MG63 (cell line): ENCODE measurements around the gene PLXNC1. TPM values are rescaled to one million over a fixed set of nuclear protein-coding genes. Genes with fewer than 3 reads are reported as not detected.
A peak's percentile ranks its signal among the peaks of the same experiment; 100 is the strongest.

Experiments used
- DNase-seq: peaks from one replicate; pipeline ENCODE4 v3.0.0-alpha.2; 2020
- H3K27me3 ChIP-seq: fragments of 250-450 bp; sonication (Bioruptor Pico); 2 replicates; pipeline ENCODE4 v1.5.1; 2020; ENCODE audit warnings: mild to moderate bottlenecking, moderate library complexity
- H3K36me3 ChIP-seq: fragments of 250-450 bp; sonication (Bioruptor Pico); 2 replicates; pipeline ENCODE4 v1.5.1; 2020; ENCODE audit warnings: mild to moderate bottlenecking, moderate library complexity
- H3K4me3 ChIP-seq: fragments of 250-450 bp; sonication (Bioruptor Pico); 2 replicates; pipeline ENCODE4 v1.5.1; 2020; ENCODE audit warnings: mild to moderate bottlenecking, moderate library complexity
- H3K9me3 ChIP-seq: fragments of 250-450 bp; sonication (Bioruptor Pico); 2 replicates; pipeline ENCODE4 v1.5.1; 2020; ENCODE audit warnings: mild to moderate bottlenecking, moderate library complexity
- total RNA-seq: library from RNA; depleted of rRNA; stranded (reverse); fragments of >200 nt; shearing (Covaris generic); gene quantifications from 2 replicates; pipeline ENCODE4 v1.2.3, GENCODE V29; 2014; ENCODE audit warnings: low replicate concordance

PLXNC1 gene
- total RNA-seq, 1 experiment from 2014 or later: 0.16 TPM

DNA sequence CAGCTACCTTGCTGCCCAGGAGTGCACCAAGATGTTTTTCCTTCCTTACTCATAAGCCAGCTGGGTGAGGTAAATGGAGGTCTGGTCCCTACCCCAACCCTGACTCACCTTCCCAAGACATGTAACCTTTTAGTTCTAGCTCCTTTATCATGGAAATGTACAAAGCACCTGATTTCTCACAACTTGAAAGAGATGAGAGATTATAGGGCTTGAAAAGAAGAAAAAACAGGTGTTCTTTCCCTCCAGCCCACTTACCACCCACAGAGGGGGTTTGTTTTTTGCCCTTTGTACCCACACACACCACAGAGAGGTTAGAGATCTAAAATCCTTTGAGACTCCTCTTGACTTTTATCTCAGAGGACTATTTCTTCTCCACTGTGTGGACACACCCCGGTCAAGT is 21.1 kb downstream of the PLXNC1 start:
- no peak overlapping the region for H3K4me3 ChIP-seq
- H3K9me3 ChIP-seq: no peaks in the 10 kb centered on the region
- no peak for DNase-seq
- no peaks in the 10 kb centered on the region for H3K36me3 ChIP-seq
- peaks cover 19% of the 10 kb centered on the region for H3K27me3 ChIP-seq

DNA sequence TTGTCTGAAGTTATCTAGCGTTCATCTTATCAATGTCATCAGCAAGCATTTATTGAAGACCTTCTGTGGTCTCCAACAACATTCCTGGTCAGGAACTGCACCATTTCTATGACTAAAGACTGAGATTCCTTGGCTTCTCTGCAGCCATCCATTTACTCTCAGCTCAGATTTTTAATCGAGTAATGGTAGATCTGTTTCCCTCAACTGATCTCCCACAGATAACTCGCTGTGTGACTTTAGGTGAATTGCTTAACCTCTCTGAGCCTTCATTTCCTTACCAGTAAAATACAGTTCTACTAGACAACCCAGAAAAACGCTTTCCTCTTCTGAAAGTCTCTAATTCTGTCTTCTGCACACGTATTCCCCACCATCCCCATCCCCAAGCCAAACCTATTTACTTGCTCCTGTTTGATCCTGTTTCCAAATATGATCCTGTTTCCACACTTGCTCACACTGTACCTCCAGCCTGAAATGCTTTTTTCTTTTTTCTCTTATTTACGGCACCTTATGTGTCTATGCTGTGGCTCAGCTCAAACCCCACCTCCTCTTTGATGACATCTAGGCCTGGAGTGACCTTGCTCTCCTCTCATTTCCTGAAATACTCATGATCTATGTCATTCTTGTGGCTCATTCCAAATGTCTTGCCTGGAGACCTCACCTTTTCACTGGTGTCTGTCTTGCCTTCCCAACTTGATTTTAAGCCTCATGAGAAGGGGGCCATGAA is 21.8 kb downstream of the PLXNC1 start:
- no peaks in the 10 kb centered on the region for H3K9me3 ChIP-seq
- H3K27me3 ChIP-seq: peaks cover 19% of the 10 kb centered on the region
- no peak overlapping the region for H3K4me3 ChIP-seq
- H3K36me3 ChIP-seq: no peaks in the 10 kb centered on the region
- no peak for DNase-seq

DNA sequence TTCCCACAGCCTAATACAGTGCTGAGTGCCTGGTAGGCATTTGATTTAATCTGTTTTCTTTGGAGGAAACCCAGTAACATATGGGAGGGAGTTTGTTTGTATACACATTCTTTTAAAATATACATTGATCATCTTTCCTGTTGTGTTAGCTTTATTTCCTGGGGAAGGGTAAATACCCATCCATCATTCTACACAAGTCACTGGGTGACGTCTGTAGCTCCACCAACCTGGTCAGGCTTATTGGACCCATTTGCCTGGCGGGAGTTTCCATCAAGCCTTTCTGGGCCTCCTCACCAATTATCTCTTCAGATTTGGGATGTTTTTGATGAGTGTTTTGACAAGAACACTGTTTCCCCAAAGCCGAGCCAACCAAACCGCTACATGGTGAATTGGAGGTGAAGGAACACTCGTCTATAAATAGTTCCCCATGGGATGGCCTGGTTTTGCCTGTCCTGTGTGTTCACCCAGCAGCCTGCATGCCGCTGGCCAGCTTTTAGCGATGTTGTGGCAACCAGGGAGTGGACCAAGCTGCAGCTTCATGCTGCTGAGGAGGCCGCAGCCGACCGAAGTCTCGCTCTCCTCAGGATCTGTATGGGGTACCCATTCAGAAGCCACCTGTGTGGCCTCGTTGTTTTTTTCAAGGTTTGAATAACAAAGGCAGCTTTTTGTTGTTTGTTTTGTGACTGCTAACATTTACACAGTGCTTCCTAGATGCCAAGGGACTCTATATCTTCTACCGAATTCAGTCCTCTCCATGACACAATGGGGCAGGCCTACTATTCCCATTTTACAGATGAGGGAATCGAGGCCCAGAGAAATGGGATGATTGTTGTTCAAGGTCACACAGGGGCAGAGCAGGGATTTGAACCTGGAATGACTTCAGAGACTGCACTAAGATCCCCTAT is 22.6 kb downstream of the PLXNC1 start:
- no peaks in the 10 kb centered on the region for H3K36me3 ChIP-seq
- DNase-seq: no peak
- peaks cover 13% of the 10 kb centered on the region for H3K27me3 ChIP-seq
- no peak overlapping the region for H3K4me3 ChIP-seq
- H3K9me3 ChIP-seq: no peaks in the 10 kb centered on the region

DNA sequence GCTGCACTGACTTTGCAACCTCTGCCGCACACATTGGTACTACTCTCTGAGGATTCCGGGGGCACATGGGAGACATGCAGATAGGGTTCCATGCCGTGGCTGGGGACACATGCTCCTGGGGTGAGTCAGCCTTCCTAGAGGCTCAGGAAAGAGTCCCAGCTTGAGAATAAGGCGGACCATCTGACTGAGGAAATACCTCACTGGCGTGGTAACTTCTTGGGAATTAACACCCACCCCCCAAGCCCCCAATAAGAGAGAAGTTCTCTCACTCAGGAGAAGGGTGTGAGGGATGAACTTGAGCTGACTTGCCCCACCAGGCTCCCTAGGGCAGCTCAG is 23.2 kb downstream of the PLXNC1 start:
- Histone ChIP-seq H3K27me3 (peaks cover 13% of the 10 kb centered on the region), H3K36me3 (no peaks in the 10 kb centered on the region), H3K9me3 (no peaks in the 10 kb centered on the region), H3K4me3 (no peak overlapping the region)
- no peak for DNase-seq

DNA sequence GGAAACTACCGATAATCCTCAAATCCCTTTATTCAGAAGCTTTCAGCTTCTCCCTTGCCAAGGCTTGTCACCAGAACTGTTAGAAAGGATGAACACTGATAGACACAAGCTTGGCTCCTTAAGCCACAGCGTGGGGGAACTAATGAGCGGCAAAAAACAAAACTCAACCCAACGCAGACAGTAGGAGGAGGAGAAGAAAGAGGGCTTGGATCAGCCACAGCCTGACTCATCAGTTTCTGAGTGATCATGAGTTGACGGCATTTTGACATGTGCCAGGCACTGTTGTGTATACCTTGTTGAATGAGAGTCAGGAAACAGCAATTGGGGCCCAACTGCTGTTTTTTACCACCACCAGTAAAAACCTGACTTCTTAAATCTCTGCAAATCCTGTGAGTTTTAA is 23.7 kb downstream of the PLXNC1 start:
- Histone ChIP-seq H3K36me3 (no peaks in the 10 kb centered on the region), H3K9me3 (no peaks in the 10 kb centered on the region)
- peak; percentile 71 for DNase-seq

DNA sequence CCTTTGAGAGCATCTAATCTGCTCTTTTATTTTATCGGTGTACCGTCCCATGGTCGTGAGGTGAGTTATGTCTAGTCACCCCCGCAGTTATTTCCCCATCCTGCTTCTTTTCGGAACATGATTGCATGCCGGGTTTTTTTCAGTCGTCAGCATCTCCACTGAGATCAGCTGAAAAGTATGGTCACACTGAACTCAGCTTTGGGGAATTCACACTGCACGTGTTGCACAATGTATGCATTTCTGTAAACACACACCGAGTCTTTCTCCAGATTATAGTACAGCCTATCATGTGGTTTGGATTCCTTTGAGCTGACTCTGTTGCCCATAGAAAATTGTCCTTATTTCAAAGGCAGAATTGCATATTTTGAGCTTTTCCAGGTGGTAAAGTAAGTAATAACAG is 24.6 kb downstream of the PLXNC1 start:
- H3K9me3 ChIP-seq: peaks cover 4% of the 10 kb centered on the region; the same call in 1 of the 2 replicates
- H3K4me3 ChIP-seq: no peak overlapping the region
- peaks cover 2% of the 10 kb centered on the region for H3K27me3 ChIP-seq
- DNase-seq: peak; percentile 69
- no peaks in the 10 kb centered on the region for H3K36me3 ChIP-seq

More for the DNA sequence above, 23.7 kb downstream of the PLXNC1 start:
- H3K4me3 ChIP-seq: no peak overlapping the region
- peaks cover 9% of the 10 kb centered on the region for H3K27me3 ChIP-seq

DNA sequence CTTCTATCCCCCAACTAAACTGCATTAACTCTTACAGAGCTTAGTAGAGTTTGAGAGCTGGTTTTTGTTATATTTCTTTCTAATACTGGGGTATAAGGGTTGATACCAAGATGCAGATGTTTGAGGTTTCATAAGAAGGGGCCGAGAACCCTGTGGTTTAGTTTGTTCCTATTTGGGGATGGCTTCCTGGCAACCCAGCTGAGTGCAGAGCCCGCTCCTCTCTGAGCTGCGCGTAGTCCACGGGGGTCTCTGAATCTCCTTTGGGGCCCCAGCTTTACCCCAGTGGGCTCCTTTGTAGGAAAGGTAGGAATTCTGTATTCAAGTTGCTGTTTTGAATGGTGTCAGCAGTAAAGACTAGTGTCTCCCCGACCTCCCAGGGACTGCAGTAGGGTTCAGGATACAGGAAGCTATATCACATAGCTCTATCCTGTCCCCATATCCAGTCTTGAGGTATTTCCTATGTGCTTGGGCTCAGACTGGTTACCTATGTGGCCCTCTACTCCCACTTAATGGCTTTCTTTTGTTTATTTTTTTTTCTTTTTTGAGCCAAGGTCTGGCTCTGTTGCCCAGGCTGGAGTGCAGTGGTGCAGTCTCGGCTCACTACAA is 25.4 kb downstream of the PLXNC1 start:
- Histone ChIP-seq H3K36me3 (no peaks in the 10 kb centered on the region), H3K9me3 (peaks cover 6% of the 10 kb centered on the region; the same call in 1 of the 2 replicates), H3K27me3 (peaks cover 2% of the 10 kb centered on the region), H3K4me3 (no peak overlapping the region)
- no peak for DNase-seq

DNA sequence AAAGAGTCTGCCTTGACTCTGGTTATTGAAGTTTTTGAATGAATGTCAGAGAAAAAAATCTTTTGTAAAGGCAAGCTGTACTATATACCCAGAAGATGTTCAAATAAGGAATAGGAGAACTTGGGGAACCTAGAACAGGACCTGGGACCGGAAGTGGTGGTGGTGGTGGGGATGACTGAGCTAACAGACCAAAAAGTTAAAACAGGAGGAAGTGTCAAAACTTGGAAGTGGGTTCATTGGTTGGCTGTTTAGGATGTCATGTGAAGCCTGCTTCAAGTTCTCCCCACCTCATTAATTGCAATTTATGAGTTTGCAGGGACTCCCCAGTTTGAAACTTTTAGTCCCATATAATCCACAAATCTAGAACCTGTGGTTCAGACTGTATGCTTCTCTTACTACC is 26.2 kb downstream of the PLXNC1 start:
- Histone ChIP-seq H3K9me3 (peaks cover 6% of the 10 kb centered on the region; the same call in 1 of the 2 replicates), H3K4me3 (no peak overlapping the region), H3K27me3 (no peaks in the 10 kb centered on the region), H3K36me3 (no peaks in the 10 kb centered on the region)
- DNase-seq: no peak

DNA sequence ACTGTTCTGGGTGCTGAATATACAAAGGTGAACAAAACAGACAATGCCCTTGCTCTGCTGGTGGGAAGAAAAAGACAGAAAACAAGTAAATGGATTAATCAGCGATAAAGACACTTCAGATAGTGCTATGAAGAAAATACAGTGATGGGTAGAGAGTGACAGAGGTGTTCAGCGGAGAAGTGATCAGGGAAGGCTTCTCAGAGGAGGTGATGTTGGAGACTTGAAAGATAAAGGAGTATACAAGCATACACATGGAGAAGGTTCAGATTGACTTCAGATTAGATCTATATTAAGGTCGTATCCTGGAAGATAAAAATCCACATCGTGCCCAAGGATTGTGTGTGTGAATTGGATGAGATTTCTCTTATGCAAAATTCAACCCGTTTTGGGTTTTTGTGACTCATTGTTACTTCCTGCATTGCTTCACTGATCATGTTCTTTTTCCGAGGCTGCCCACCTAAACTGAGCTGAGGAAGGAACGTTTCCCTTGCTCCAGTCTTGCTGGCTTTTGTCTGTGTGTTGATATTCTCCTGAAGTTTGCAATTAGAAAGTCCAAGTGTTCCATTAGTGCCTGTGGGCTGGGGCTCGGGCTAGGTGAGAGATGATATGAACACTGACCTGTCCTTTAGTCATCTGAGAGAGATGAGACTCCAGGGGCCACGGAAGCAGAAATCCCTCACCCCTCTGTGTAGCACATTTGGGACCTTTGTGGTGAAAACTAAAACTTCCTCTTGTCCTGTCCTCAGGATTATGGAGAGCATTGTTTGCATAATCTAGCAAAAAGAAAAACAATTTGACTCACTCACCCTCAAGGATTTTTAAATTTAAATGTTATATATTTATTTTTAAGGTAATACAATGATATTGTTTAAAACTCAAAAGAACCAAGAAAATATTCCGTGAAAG is 27.6 kb downstream of the PLXNC1 start:
- no peaks in the 10 kb centered on the region for H3K27me3 ChIP-seq
- H3K36me3 ChIP-seq: no peaks in the 10 kb centered on the region
- H3K4me3 ChIP-seq: no peak overlapping the region
- no peak for DNase-seq
- peaks cover 6% of the 10 kb centered on the region; the same call in 1 of the 2 replicates for H3K9me3 ChIP-seq

DNA sequence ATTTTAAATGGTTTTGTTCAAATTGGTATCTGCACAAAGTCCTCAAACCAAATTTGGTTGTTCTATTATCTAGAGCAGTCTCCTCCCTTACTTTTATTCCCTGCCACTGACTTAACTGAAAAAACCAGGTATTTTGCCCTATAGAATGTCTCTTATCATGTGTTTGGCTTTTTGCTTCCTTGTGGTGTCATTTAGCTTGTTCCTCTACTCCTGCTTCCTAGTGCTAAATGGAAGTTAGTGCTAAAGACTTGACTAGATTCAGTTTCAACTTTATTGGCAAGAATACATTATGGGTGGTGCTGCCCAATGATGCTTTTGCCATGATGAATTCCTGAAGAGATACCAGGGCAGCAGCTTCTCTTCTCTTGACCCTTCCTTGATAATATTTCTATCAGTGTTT is 29.7 kb downstream of the PLXNC1 start:
- Histone ChIP-seq H3K36me3 (no peaks in the 10 kb centered on the region), H3K4me3 (no peak overlapping the region), H3K27me3 (no peaks in the 10 kb centered on the region), H3K9me3 (peaks cover 6% of the 10 kb centered on the region; the same call in 1 of the 2 replicates)
- no peak for DNase-seq

DNA sequence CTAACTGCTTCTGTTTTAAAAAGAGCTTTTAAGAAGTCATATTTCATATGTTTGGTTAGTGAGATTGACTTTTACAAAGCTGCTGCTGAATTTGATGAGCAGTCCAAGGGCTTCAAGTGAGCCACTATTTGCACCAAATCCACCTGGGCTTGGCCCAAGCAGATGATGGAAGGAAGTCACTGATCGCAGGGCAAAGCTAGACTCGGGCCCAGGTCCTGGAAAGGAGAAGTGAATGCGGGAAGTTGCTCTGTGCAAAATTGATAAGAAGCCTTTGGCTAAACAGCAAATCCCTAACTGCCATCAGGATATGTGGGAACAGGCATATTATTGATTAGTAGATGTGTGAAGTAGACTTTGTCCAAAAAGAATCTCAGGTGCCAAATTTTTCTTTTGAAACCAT is 30.5 kb downstream of the PLXNC1 start:
- Histone ChIP-seq H3K36me3 (no peaks in the 10 kb centered on the region), H3K9me3 (peaks cover 6% of the 10 kb centered on the region; the same call in 1 of the 2 replicates), H3K4me3 (no peak overlapping the region), H3K27me3 (no peaks in the 10 kb centered on the region)
- no peak for DNase-seq

DNA sequence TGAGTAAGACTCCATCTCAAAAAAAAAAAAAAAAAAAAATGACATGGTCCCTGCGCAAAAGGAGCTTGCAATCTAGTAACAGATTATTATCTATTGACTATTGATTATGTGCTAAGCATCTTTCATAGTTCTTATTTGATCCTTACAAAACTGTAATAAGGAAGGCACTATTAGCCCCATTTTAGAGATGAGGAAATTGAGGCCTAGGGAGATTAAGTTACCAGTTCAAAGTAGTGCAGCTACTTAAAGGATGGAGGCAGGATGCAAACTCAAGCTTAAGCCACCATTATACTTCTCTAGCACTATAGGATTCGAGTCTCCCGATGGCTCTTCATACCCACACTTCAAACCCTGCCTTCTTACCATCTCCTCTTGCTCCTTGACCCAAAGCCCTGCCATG is 31.3 kb downstream of the PLXNC1 start:
- peaks cover 6% of the 10 kb centered on the region; the same call in 1 of the 2 replicates for H3K9me3 ChIP-seq
- H3K36me3 ChIP-seq: no peaks in the 10 kb centered on the region
- H3K4me3 ChIP-seq: no peak overlapping the region
- no peak for DNase-seq
- no peaks in the 10 kb centered on the region for H3K27me3 ChIP-seq

DNA sequence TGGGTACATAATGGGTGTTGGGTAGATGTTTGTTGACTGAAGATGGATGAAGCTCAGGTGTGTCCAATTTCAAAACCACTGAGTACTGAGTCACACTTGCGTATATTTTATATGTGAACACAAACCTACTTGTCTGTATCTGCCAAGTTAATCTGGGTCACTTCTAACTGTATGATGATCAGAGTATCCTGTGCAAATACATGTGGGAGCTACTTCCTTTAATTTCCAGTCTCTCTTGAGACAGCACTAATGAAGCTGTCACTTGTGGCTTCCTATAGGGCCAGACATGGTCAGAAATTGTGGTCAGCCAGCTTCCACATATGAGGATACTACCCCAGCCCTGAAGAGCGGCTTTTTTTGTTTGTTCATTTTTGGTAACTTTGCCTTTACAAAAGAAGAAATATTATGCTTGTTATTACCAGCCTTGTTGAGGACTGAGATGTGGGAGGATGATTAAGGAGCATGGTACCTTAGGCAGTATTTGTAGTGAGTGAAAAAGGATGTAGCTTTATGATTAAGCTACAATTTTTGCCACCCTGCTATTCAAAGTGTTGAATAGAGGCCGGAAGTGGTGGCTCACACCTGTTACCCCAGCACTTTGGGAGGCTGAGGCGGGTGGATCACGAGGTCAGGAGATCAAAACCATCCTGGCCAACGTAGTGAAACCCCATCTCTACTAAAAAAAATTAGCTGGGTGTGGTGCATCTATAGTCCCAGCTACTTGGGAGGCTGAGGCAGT is 32.4 kb downstream of the PLXNC1 start:
- DNase-seq: no peak
- no peak overlapping the region for H3K4me3 ChIP-seq
- H3K27me3 ChIP-seq: no peaks in the 10 kb centered on the region
- H3K36me3 ChIP-seq: no peaks in the 10 kb centered on the region
- H3K9me3 ChIP-seq: peaks cover 6% of the 10 kb centered on the region; the same call in 1 of the 2 replicates

DNA sequence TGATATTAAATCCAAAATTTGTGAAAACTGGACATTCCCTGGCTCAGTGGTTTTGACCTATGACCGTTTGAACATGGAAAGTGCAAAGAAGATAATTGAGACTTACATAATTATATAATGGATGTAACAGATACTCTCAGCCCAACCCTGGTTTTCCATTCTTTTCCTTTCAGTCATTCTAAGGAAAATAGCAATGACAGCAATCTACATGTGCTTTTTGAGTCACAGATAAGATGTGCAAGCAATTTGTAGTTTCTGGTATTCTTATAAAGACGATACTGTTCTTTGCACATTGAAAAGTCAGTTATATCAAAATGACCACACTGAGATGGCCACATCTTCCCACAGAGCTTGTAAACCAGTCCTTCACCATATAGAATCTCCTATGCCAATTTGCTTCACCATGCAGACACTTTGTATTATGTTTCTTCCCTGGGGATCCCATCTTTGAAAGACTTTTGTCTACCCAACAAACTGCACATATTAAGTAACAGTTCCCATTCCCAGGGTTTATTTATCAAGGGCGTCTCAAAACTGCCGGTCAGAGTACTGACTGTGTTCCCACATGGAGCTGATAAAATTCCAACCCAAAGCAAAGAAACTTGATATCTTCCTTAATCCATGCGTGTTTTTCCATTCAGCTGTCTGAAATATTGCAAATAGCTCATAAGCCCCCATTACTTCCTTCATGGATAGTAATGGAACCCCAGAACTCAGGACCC is 34.8 kb downstream of the PLXNC1 start:
- Histone ChIP-seq H3K36me3 (no peaks in the 10 kb centered on the region), H3K27me3 (no peaks in the 10 kb centered on the region), H3K4me3 (no peak overlapping the region), H3K9me3 (peaks cover under 1% of the 10 kb centered on the region; the same call in 1 of the 2 replicates)
- no peak for DNase-seq

DNA sequence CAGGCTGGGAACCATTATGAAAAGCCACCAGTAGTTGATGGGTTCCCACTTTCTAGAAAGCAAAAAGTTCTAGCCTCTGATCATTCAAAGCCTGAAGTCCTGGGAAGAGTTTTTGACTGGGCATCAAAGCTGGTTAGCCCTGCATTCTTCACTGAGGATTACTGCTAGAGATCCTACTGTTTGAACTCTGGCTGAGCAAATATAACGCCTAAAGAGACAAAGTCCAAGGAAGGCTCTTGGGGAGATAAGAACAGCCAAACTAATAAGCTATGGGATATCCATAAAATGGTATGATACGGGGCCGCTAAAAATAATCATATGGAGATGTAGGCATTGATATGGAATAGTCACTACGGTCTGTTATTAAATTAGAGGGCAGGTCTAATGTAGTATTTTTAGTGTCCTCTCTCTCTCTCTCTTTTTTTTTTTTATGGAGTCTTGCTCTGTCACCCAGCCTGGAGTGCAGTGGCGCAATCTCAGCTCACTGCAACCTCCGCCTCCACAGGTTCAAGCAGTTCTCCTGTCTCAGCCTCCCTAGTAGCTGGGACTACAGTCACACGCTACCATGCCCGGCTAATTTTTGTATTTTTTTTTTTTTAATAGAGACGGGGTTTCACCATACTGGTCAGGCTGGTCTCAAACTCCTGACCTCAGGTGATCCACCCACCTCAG is 35.5 kb downstream of the PLXNC1 start:
- no peaks in the 10 kb centered on the region for H3K27me3 ChIP-seq
- H3K4me3 ChIP-seq: no peak overlapping the region
- H3K9me3 ChIP-seq: no peaks in the 10 kb centered on the region
- H3K36me3 ChIP-seq: no peaks in the 10 kb centered on the region
- DNase-seq: no peak
